GM21576 (cell line): Measurements from ENCODE around the gene COPS7A.

Experiments used
- ATAC-seq: cut with Tn5 transposase; IDR thresholded peaks from one replicate; pipeline ENCODE4 v1.9.1; 2021; ENCODE audit warnings: mild to moderate bottlenecking, moderate library complexity; ENCODE audit not compliant: unreplicated experiment

COPS7A gene

GRCh38 chr12:6768437-6768914, 44.6 kb downstream of the COPS7A start:
- no peak for ATAC-seq

- no peak for ATAC-seq
Measured at GRCh38 chr12:6768990-6769389, 45.1 kb downstream of the COPS7A start.

GRCh38 chr12:6769666-6770065, 45.8 kb downstream of the COPS7A start:
- no peak for ATAC-seq

- ATAC-seq = no peak
Measured at GRCh38 chr12:6770094-6770493, 46.2 kb downstream of the COPS7A start.

GRCh38 chr12:6770600-6770999, 46.8 kb downstream of the COPS7A start:
- ATAC-seq = no peak

- ATAC-seq = no peak
Measured at GRCh38 chr12:6771091-6771495, 47.2 kb downstream of the COPS7A start.

- ATAC-seq = no peak
Measured at GRCh38 chr12:6771509-6772330, 47.9 kb downstream of the COPS7A start.

- no peak for ATAC-seq
Measured at GRCh38 chr12:6772331-6772695, 48.5 kb downstream of the COPS7A start, which contains the start of gene LAG3. TSS of gene LAG3 (plus strand) at chr12:6772520. CDS start at chr12:6772853, 333 bp downstream.

- no peak for ATAC-seq
Measured at GRCh38 chr12:6772726-6773589, 49.1 kb downstream of the COPS7A start.

- ATAC-seq = no peak
Measured at GRCh38 chr12:6773590-6774351, 49.9 kb downstream of the COPS7A start.

- no peak for ATAC-seq
Measured at GRCh38 chr12:6774499-6775062, 50.7 kb downstream of the COPS7A start.

GRCh38 chr12:6775185-6776174, 51.6 kb downstream of the COPS7A start:
- ATAC-seq = no peak

- no peak for ATAC-seq
Measured at GRCh38 chr12:6777386-6777785, 53.5 kb downstream of the COPS7A start.

- ATAC-seq = no peak
Measured at GRCh38 chr12:6778217-6778573, 54.3 kb downstream of the COPS7A start.

- peak; percentile 73 for ATAC-seq
Measured at GRCh38 chr12:6778574-6779550, 55.0 kb downstream of the COPS7A start.

GRCh38 chr12:6779708-6780432, 56.0 kb downstream of the COPS7A start:
- ATAC-seq = no peak

- no peak for ATAC-seq
Measured at GRCh38 chr12:6780573-6780972, 56.7 kb downstream of the COPS7A start.
